Measurements from ENCODE around the gene BCAS3. TPM values are rescaled to one million over a fixed set of nuclear protein-coding genes. Genes with fewer than 3 reads are reported as not detected.

BCAS3 gene
- polyA plus RNA-seq, 1 donor from 2014 or later, result 21.6 TPM

DNA sequence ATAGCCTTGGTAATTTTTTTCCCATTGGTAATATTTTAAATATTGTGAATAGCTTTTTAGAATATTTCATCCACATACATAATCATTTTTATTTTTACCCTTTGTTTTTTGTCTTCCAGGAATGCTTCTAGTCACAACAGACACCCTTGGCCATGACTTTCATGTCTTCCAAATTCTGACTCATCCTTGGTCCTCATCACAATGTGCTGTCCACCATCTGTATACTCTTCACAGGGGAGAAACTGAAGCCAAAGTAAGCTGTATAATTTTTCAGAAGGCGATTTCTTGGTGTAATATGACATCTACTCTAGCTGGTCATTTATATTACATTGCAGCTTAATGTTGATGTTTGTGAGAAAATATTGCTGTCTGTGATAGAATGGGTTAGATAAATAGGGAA, 269.4 kb downstream of the BCAS3 start:
- Histone ChIP-seq H3K27me3 (ENCODE audit: insufficient read depth, low read depth, low read length) (no peaks in the 10 kb centered on the region), H3K9me2 (ENCODE audit: insufficient read depth, low read length) (no peaks in the 10 kb centered on the region), H4K20me1 (ENCODE audit: insufficient read depth) (no peaks in the 10 kb centered on the region), H3K36me3 (ENCODE audit: insufficient read depth, low read length) (no peaks in the 10 kb centered on the region), H3K4me3 (ENCODE audit: low read length) (no peak overlapping the region), H3K9ac (ENCODE audit: low read length) (no peak overlapping the region), H2AFZ (ENCODE audit: low read depth, low read length) (no peak overlapping the region), H3F3A (ENCODE audit: insufficient read depth, low read length, poor library complexity, severe bottlenecking) (no peaks in the 10 kb centered on the region), H3K4me2 (ENCODE audit: low read length) (no peak overlapping the region), H3K27ac (ENCODE audit: low read length) (no peak overlapping the region), H3K79me2 (replicated peaks; ENCODE audit: insufficient read depth, low read length) (no peaks in the 10 kb centered on the region), H3K9me3 (ENCODE audit: low read length) (no peaks in the 10 kb centered on the region)
- TF ChIP-seq SMC3 (conservative IDR thresholded peaks at IDR 0.05; ENCODE audit: poor library complexity) (no peak), MXI1 (conservative IDR thresholded peaks at IDR 0.05; ENCODE audit: poor library complexity, severe bottlenecking) (no peak), EP300 (conservative IDR thresholded peaks at IDR 0.05; ENCODE audit: poor library complexity, severe bottlenecking) (no peak)
- TF ChIP-seq, protein P1, sequence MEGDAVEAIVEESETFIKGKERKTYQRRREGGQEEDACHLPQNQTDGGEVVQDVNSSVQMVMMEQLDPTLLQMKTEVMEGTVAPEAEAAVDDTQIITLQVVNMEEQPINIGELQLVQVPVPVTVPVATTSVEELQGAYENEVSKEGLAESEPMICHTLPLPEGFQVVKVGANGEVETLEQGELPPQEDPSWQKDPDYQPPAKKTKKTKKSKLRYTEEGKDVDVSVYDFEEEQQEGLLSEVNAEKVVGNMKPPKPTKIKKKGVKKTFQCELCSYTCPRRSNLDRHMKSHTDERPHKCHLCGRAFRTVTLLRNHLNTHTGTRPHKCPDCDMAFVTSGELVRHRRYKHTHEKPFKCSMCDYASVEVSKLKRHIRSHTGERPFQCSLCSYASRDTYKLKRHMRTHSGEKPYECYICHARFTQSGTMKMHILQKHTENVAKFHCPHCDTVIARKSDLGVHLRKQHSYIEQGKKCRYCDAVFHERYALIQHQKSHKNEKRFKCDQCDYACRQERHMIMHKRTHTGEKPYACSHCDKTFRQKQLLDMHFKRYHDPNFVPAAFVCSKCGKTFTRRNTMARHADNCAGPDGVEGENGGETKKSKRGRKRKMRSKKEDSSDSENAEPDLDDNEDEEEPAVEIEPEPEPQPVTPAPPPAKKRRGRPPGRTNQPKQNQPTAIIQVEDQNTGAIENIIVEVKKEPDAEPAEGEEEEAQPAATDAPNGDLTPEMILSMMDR (IDR thresholded peaks at IDR 0.05; ENCODE audit: poor library complexity, severe bottlenecking), result no peak
- TF ChIP-seq, protein P2, sequence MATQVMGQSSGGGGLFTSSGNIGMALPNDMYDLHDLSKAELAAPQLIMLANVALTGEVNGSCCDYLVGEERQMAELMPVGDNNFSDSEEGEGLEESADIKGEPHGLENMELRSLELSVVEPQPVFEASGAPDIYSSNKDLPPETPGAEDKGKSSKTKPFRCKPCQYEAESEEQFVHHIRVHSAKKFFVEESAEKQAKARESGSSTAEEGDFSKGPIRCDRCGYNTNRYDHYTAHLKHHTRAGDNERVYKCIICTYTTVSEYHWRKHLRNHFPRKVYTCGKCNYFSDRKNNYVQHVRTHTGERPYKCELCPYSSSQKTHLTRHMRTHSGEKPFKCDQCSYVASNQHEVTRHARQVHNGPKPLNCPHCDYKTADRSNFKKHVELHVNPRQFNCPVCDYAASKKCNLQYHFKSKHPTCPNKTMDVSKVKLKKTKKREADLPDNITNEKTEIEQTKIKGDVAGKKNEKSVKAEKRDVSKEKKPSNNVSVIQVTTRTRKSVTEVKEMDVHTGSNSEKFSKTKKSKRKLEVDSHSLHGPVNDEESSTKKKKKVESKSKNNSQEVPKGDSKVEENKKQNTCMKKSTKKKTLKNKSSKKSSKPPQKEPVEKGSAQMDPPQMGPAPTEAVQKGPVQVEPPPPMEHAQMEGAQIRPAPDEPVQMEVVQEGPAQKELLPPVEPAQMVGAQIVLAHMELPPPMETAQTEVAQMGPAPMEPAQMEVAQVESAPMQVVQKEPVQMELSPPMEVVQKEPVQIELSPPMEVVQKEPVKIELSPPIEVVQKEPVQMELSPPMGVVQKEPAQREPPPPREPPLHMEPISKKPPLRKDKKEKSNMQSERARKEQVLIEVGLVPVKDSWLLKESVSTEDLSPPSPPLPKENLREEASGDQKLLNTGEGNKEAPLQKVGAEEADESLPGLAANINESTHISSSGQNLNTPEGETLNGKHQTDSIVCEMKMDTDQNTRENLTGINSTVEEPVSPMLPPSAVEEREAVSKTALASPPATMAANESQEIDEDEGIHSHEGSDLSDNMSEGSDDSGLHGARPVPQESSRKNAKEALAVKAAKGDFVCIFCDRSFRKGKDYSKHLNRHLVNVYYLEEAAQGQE (IDR thresholded peaks at IDR 0.05; ENCODE audit: borderline replicate concordance), result no peak

DNA sequence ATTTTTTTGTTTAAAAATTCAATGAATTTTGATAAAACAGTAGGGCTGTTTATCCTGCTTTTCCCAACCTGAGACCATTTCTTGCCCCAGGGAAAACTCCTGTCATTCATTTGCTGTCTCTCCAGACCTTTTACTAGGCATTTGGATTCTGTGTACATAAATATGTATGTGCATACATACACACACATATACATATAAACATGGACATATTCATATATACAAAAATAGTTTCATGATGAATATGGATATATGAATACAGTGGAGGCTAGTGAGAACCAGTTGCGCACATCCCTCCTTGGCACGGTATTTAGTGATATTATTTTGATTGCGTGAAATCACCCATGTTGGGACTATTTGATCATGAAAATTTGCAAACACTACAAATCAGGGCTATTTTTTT, 269.9 kb downstream of the BCAS3 start:
- no peaks in the 10 kb centered on the region for H3K36me3 ChIP-seq (ENCODE audit: insufficient read depth, low read length)
- TF ChIP-seq, protein P1 (IDR thresholded peaks at IDR 0.05; ENCODE audit: poor library complexity, severe bottlenecking), result no peak
- no peak for TF ChIP-seq MXI1 (conservative IDR thresholded peaks at IDR 0.05; ENCODE audit: poor library complexity, severe bottlenecking)
- TF ChIP-seq EZH2 (IDR thresholded peaks at IDR 0.05; ENCODE audit: borderline replicate concordance, insufficient read depth, low read length, poor library complexity, severe bottlenecking), result no peak
- no peak for TF ChIP-seq EP300 (conservative IDR thresholded peaks at IDR 0.05; ENCODE audit: poor library complexity, severe bottlenecking)
- TF ChIP-seq SMC3 (conservative IDR thresholded peaks at IDR 0.05; ENCODE audit: poor library complexity), result no peak
- no peak for TF ChIP-seq RAD21 (conservative IDR thresholded peaks at IDR 0.05)
- H2AFZ ChIP-seq (ENCODE audit: low read depth, low read length), result no peak overlapping the region
- H3K9me2 ChIP-seq (ENCODE audit: insufficient read depth, low read length), result no peaks in the 10 kb centered on the region
- H3K79me2 ChIP-seq (replicated peaks; ENCODE audit: insufficient read depth, low read length), result no peaks in the 10 kb centered on the region
- H3K4me2 ChIP-seq (ENCODE audit: low read length), result no peak overlapping the region
- H3K9me3 ChIP-seq (ENCODE audit: low read length), result no peaks in the 10 kb centered on the region
- H4K20me1 ChIP-seq (ENCODE audit: insufficient read depth), result no peaks in the 10 kb centered on the region
- H3K27ac ChIP-seq (ENCODE audit: low read length), result no peak overlapping the region
- H3K9ac ChIP-seq (ENCODE audit: low read length), result no peak overlapping the region
- no peak overlapping the region for H3K4me3 ChIP-seq (ENCODE audit: low read length)
- no peaks in the 10 kb centered on the region for H3K27me3 ChIP-seq (ENCODE audit: insufficient read depth, low read depth, low read length)
- H3F3A ChIP-seq (ENCODE audit: insufficient read depth, low read length, poor library complexity, severe bottlenecking), result no peaks in the 10 kb centered on the region
